H9 (cell line): Measurements from ENCODE around the gene UFSP2. TPM values are rescaled to one million over a fixed set of nuclear protein-coding genes. Genes with fewer than 3 reads are reported as not detected.

Source experiments
- DNase-seq: peaks from one replicate; pipeline ENCODE4 v3.0.0-alpha.2; 2017
- H2AFZ ChIP-seq: one replicate; pipeline ENCODE4 v1.6.1; 2013; ENCODE audit warnings: mild to moderate bottlenecking, low read length, control low read depth, moderate library complexity
- H2AK5ac ChIP-seq: 2 replicates; pipeline ENCODE4 v1.6.1; 2013; ENCODE audit warnings: low read length, control low read depth, mixed read lengths; ENCODE audit not compliant: insufficient read length
- H2BK120ac ChIP-seq: one replicate; pipeline ENCODE4 v1.6.1; 2013; ENCODE audit warnings: low read depth, mild to moderate bottlenecking, low read length, control low read depth, inconsistent platforms; ENCODE audit not compliant: poor library complexity, severe bottlenecking
- H2BK12ac ChIP-seq: 2 replicates; pipeline ENCODE4 v1.6.1; 2013; ENCODE audit warnings: low read length, control low read depth, mixed read lengths, low read depth; ENCODE audit not compliant: insufficient read length
- H2BK15ac ChIP-seq: 2 replicates; pipeline ENCODE4 v1.6.1; 2013; ENCODE audit warnings: low read depth, low read length, control low read depth
- H2BK20ac ChIP-seq: one replicate; pipeline ENCODE4 v1.6.1; 2013; ENCODE audit warnings: low read depth, mild to moderate bottlenecking, low read length, control low read depth, inconsistent platforms; ENCODE audit not compliant: poor library complexity, severe bottlenecking
- H2BK5ac ChIP-seq: 2 replicates; pipeline ENCODE4 v1.6.1; 2013; ENCODE audit warnings: low read length, control low read depth, mixed read lengths; ENCODE audit not compliant: insufficient read length
- H3K14ac ChIP-seq: 2 replicates; pipeline ENCODE4 v1.6.1; 2013; ENCODE audit warnings: low read length, control low read depth; ENCODE audit not compliant: insufficient read depth
- H3K18ac ChIP-seq: 2 replicates; pipeline ENCODE4 v1.6.1; 2013; ENCODE audit warnings: low read depth, mild to moderate bottlenecking, mixed read lengths, low read length, control low read depth; ENCODE audit not compliant: insufficient read length
- H3K23ac ChIP-seq: 2 replicates; pipeline ENCODE4 v1.6.1; 2013; ENCODE audit warnings: low read length, control low read depth, mixed read lengths, low read depth; ENCODE audit not compliant: insufficient read length
- H3K23me2 ChIP-seq: 2 replicates; pipeline ENCODE4 v1.6.1; 2013; ENCODE audit warnings: low read depth, mild to moderate bottlenecking, mixed read lengths, low read length, control low read depth; ENCODE audit not compliant: insufficient read length, poor library complexity, severe bottlenecking
- H3K27ac ChIP-seq: 2 replicates; pipeline ENCODE4 v1.5.1; 2013; ENCODE audit warnings: low read length, control low read depth, mixed read lengths, low read depth; ENCODE audit not compliant: insufficient read length
- H3K27me3 ChIP-seq: 2 replicates; pipeline ENCODE4 v1.6.1; 2013; ENCODE audit warnings: low read length, control low read depth, inconsistent platforms; ENCODE audit not compliant: insufficient read depth
- H3K4ac ChIP-seq: 2 replicates; pipeline ENCODE4 v1.6.1; 2013; ENCODE audit warnings: low read depth, mild to moderate bottlenecking, control low read depth, inconsistent platforms, low read length, moderate library complexity
- H3K4me1 ChIP-seq: 2 replicates; pipeline ENCODE4 v1.6.1; 2013; ENCODE audit warnings: low read length, control low read depth, inconsistent platforms; ENCODE audit not compliant: insufficient read depth
- H3K4me2 ChIP-seq: 2 replicates; pipeline ENCODE4 v1.6.1; 2013; ENCODE audit warnings: low read length, control low read depth, mixed read lengths; ENCODE audit not compliant: insufficient read length, insufficient read depth
- H3K56ac ChIP-seq: 2 replicates; pipeline ENCODE4 v1.6.1; 2013; ENCODE audit warnings: low read depth, mild to moderate bottlenecking, mixed read lengths, low read length, control low read depth; ENCODE audit not compliant: insufficient read length
- H3K79me1 ChIP-seq: 2 replicates; pipeline ENCODE4 v1.6.1; 2013; ENCODE audit warnings: low read depth, mild to moderate bottlenecking, moderate library complexity, low read length, control low read depth, inconsistent platforms; ENCODE audit not compliant: insufficient read depth, poor library complexity, severe bottlenecking
- H3K79me2 ChIP-seq: 2 replicates; pipeline ENCODE4 v1.6.1; 2013; ENCODE audit warnings: low read length, control low read depth, inconsistent platforms; ENCODE audit not compliant: insufficient read depth
- H3K9ac ChIP-seq: 2 replicates; pipeline ENCODE4 v1.6.1; 2013; ENCODE audit warnings: low read length, control low read depth, mixed read lengths; ENCODE audit not compliant: insufficient read length; ENCODE audit errors: extremely low read depth
- H3K9me3 ChIP-seq: one replicate; pipeline ENCODE4 v1.6.1; 2013; ENCODE audit warnings: low read depth, low read length, inconsistent platforms; ENCODE audit not compliant: control insufficient read depth
- H3T11ph ChIP-seq: one replicate; pipeline ENCODE4 v1.6.1; 2013; ENCODE audit warnings: mild to moderate bottlenecking, low read length, control low read depth, inconsistent platforms
- H4K20me1 ChIP-seq: one replicate; pipeline ENCODE4 v1.6.1; 2013; ENCODE audit not compliant: control insufficient read depth, insufficient read length, insufficient read depth
- H4K5ac ChIP-seq: 2 replicates; pipeline ENCODE4 v1.6.1; 2013; ENCODE audit warnings: low read depth, mild to moderate bottlenecking, mixed read lengths, low read length, control low read depth; ENCODE audit not compliant: insufficient read length
- H4K8ac ChIP-seq: replicated peaks from 2 replicates; pipeline ENCODE4 v1.6.1; 2013; ENCODE audit warnings: low read length, control low read depth, mixed read lengths, low read depth; ENCODE audit not compliant: insufficient read length
- H4K91ac ChIP-seq: 2 replicates; pipeline ENCODE4 v1.6.1; 2013; ENCODE audit warnings: low read depth, mild to moderate bottlenecking, moderate library complexity, mixed read lengths, low read length, control low read depth; ENCODE audit not compliant: insufficient read length
- H3K27ac Mint-ChIP-seq, 3 experiments: 2 replicates in 2 of 3; 3 replicates in 1 of 3; pipeline ENCODE4 v1.8.0; 2020 to 2021; ENCODE audit warnings: mixed read lengths in 3 of 3, mild to moderate bottlenecking in 1 of 3, moderate library complexity in 1 of 3
- H3K27me3 Mint-ChIP-seq: 2 replicates; pipeline ENCODE4 v1.8.0; 2021; ENCODE audit warnings: low read depth, mild to moderate bottlenecking, moderate library complexity, mixed read lengths
- H3K36me3 Mint-ChIP-seq, 3 experiments: 2 replicates in 2 of 3; 3 replicates in 1 of 3; pipeline ENCODE4 v1.8.0; 2020 to 2021; ENCODE audit warnings: low read depth in 3 of 3, mixed read lengths in 3 of 3; ENCODE audit not compliant: insufficient read depth in 1 of 3
- H3K4me1 Mint-ChIP-seq, 2 experiments: 2 replicates each; pipeline ENCODE4 v1.8.0; 2020; ENCODE audit warnings: mixed read lengths in 2 of 2
- H3K4me3 Mint-ChIP-seq, 2 experiments: 2 replicates in 1 of 2; 3 replicates in 1 of 2; pipeline ENCODE4 v1.8.0; 2020 to 2021; ENCODE audit warnings: mild to moderate bottlenecking in 2 of 2, mixed read lengths in 2 of 2, moderate library complexity in 1 of 2
- H3K9me3 Mint-ChIP-seq, 2 experiments: 2 replicates in 1 of 2; 3 replicates in 1 of 2; pipeline ENCODE4 v1.8.0; 2020; ENCODE audit warnings: mild to moderate bottlenecking in 2 of 2, mixed read lengths in 2 of 2, moderate library complexity in 1 of 2
- CTCF ChIP-seq: fragments of 200-600 bp; sonication (generic); conservative IDR thresholded peaks from 3 replicates; pipeline ENCODE4 v1.8.0; 2021; ENCODE audit warnings: antibody characterized with exemption, mild to moderate bottlenecking
- WGBS: extraction: QIAGEN DNeasy Blood & Tissue Kit; methylation state at CpG from one replicate; pipeline ENCODE4 v1.1.7; 2013; ENCODE audit warnings: missing lambda C conversion rate, low lambda C conversion rate, mixed read lengths; ENCODE audit not compliant: insufficient read length; ENCODE audit errors: extremely low coverage; 5-methylcytosine and 5-hydroxymethylcytosine counted together
- total RNA-seq: library from RNA; stranded (reverse); gene quantifications from 2 replicates; pipeline ENCODE4 v1.2.1, GENCODE V29; 2021

UFSP2 gene
- total RNA-seq, 1 experiment from 2014 or later: 41.1 TPM

GRCh38 chr4:185429660-185430059 is 3.9 kb upstream of the UFSP2 start:
- H3K27ac ChIP-seq: no peak overlapping the region
- peaks cover 5 to 6% of the 10 kb centered on the region in 2 experiments for H3K4me1 Mint-ChIP-seq
- no peaks in the 10 kb centered on the region for H3K27me3 ChIP-seq
- H4K5ac ChIP-seq: no peak overlapping the region
- H3K23ac ChIP-seq: no peak overlapping the region
- H2BK20ac ChIP-seq: no peak overlapping the region
- H3K9ac ChIP-seq: no peak overlapping the region
- no peaks in the 10 kb centered on the region for H4K20me1 ChIP-seq
- no peaks in the 10 kb centered on the region for H3K9me3 ChIP-seq
- H4K91ac ChIP-seq: no peak overlapping the region
- peaks cover 5% of the 10 kb centered on the region for H3K23me2 ChIP-seq
- WGBS: no CpG with 5 or more reads among the region's 5 CpGs
- H3K36me3 Mint-ChIP-seq: no peaks in the 10 kb centered on the region
- H2BK120ac ChIP-seq: no peak overlapping the region
- DNase-seq: no peak
- no peaks in the 10 kb centered on the region for H3K79me2 ChIP-seq
- TF ChIP-seq CTCF: no peak
- no peak overlapping the region for H2BK12ac ChIP-seq
- H3K4ac ChIP-seq: no peak overlapping the region
- no peaks in the 10 kb centered on the region; a peak in 1 of 5 replicates for H3K9me3 Mint-ChIP-seq
- no peak overlapping the region for H2AFZ ChIP-seq
- H3K14ac ChIP-seq: no peak overlapping the region
- no peak overlapping the region for H3T11ph ChIP-seq
- no peaks in the 10 kb centered on the region for H3K27me3 Mint-ChIP-seq
- H2BK5ac ChIP-seq: no peak overlapping the region
- no peak overlapping the region for H3K27ac Mint-ChIP-seq
- no peak overlapping the region for H4K8ac ChIP-seq
- H3K4me2 ChIP-seq: no peak overlapping the region
- H3K79me1 ChIP-seq: no peaks in the 10 kb centered on the region
- H3K4me1 ChIP-seq: no peaks in the 10 kb centered on the region; the same call in 1 of the 2 replicates
- no peak overlapping the region for H2BK15ac ChIP-seq
- H3K56ac ChIP-seq: no peak overlapping the region
- no peak overlapping the region for H3K18ac ChIP-seq
- H2AK5ac ChIP-seq: no peak overlapping the region
- H3K4me3 Mint-ChIP-seq: no peak overlapping the region
